K562 (cell line): ENCODE results near the gene ABLIM2. TPM values are rescaled to one million over a fixed set of nuclear protein-coding genes. Genes with fewer than 3 reads are reported as not detected.

ENCODE experiments used
- FOXJ2 ChIP-seq: fragments of 200-800 bp; sonication (Bioruptor generic); IDR thresholded peaks from 2 replicates; pipeline ENCODE4 v1.6.1; 2016; ENCODE audit warnings: missing genetic modification characterization, missing compliant biosample characterization
- GATAD2A ChIP-seq: fragments of 450-650 bp; IDR thresholded peaks from 2 replicates; pipeline ENCODE4 v1.6.1; 2017
- ILF3 ChIP-seq: fragments of 450-650 bp; IDR thresholded peaks from 2 replicates; pipeline ENCODE4 v1.6.1; 2018; ENCODE audit warnings: antibody characterized with exemption, mild to moderate bottlenecking, moderate library complexity, borderline replicate concordance
- JUN ChIP-seq, 2 experiments: sonication (generic) in 1 of 2; formaldehyde crosslinking in 1 of 2; IDR thresholded peaks; 2 replicates each; pipeline versions ENCODE4 v1.6.1 to v1.8.0; 2012 to 2022; ENCODE audit warnings: borderline replicate concordance in 2 of 2, mild to moderate bottlenecking in 2 of 2, improper control_type of control experiment in 1 of 2, low read depth in 1 of 2, low read length in 1 of 2, missing genetic modification reagents in 1 of 2
- KLF1 ChIP-seq: fragments of 450-650 bp; IDR thresholded peaks from 2 replicates; pipeline ENCODE4 v1.6.1; 2016; ENCODE audit warnings: missing genetic modification characterization, missing compliant biosample characterization
- KLF6 ChIP-seq: fragments of 250-450 bp; sonication (Bioruptor Pico); IDR thresholded peaks from 2 replicates; pipeline ENCODE4 v1.4.0; 2020; ENCODE audit warnings: mild to moderate bottlenecking, moderate library complexity, borderline replicate concordance
- MCM7 ChIP-seq, 2 experiments: fragments of 450-650 bp; IDR thresholded peaks; 2 replicates each; pipeline ENCODE4 v1.6.1; 2016 to 2018
- MXI1 ChIP-seq: IDR thresholded peaks from 2 replicates; pipeline ENCODE4 v1.6.1; 2011; ENCODE audit warnings: low read depth, mild to moderate bottlenecking, improper control_type of control experiment, low read length
- MYC ChIP-seq, 2 experiments: fragments of 250-450 bp in 1 of 2; sonication (Bioruptor Pico) in 1 of 2; IDR thresholded peaks; 2 replicates each; pipeline versions ENCODE4 v1.5.1 to v1.6.1; 2012 to 2021; ENCODE audit warnings: low read depth in 2 of 2, borderline replicate concordance in 1 of 2, improper control_type of control experiment in 1 of 2, low read length in 1 of 2, mild to moderate bottlenecking in 1 of 2, moderate library complexity in 1 of 2
- NEUROD1 ChIP-seq: fragments of 150-350 bp; IDR thresholded peaks from 2 replicates; pipeline ENCODE4 v1.6.1; 2014; ENCODE audit warnings: borderline replicate concordance, low read length, low read depth; ENCODE audit not compliant: partially characterized antibody
- NR2C2 ChIP-seq, 2 experiments: fragments of 200-800 bp in 1 of 2; sonication (Bioruptor generic) in 1 of 2; sonication (generic) in 1 of 2; formaldehyde crosslinking in 1 of 2; IDR thresholded peaks; 2 replicates each; pipeline versions ENCODE4 v1.6.1 to v1.8.0; 2016 to 2022; ENCODE audit warnings: mild to moderate bottlenecking in 1 of 2, missing compliant biosample characterization in 1 of 2, missing genetic modification characterization in 1 of 2, missing genetic modification reagents in 1 of 2
- PKNOX1 ChIP-seq: fragments of 450-650 bp; IDR thresholded peaks from 2 replicates; pipeline ENCODE4 v1.6.1; 2016
- POLR2A ChIP-seq: fragments of 450-650 bp; conservative IDR thresholded peaks from 2 replicates; pipeline ENCODE4 v1.6.1; 2016
- POU5F1 ChIP-seq: fragments of 150-350 bp; IDR thresholded peaks from 2 replicates; pipeline ENCODE4 v1.6.1; 2014; ENCODE audit warnings: borderline replicate concordance, low read length, low read depth, mild to moderate bottlenecking; ENCODE audit not compliant: partially characterized antibody
- RUNX1 ChIP-seq: sonication (generic); IDR thresholded peaks from 2 replicates; pipeline ENCODE4 v1.6.1; 2016; ENCODE audit warnings: antibody characterized with exemption, low read depth
- SETDB1 ChIP-seq: IDR thresholded peaks from one replicate; pipeline ENCODE4 v1.6.1; 2012; ENCODE audit warnings: low read length, control low read depth, inconsistent platforms
- SIN3B ChIP-seq: fragments of 450-650 bp; IDR thresholded peaks from 2 replicates; pipeline ENCODE4 v1.6.1; 2017; ENCODE audit warnings: low read depth, mild to moderate bottlenecking, moderate library complexity
- TCFL5 ChIP-seq: fragments of 250-450 bp; sonication (Bioruptor Pico); conservative IDR thresholded peaks from 2 replicates; pipeline ENCODE4 v1.6.1; 2021; ENCODE audit warnings: mild to moderate bottlenecking, moderate library complexity, matching md5 sums
- TEAD1 ChIP-seq, 2 experiments: fragments of 450-650 bp in 1 of 2; sonication (generic) in 1 of 2; formaldehyde crosslinking; IDR thresholded peaks; 2 replicates each; pipeline versions ENCODE4 v1.4.0 to v1.8.0; 2020 to 2022; ENCODE audit warnings: mild to moderate bottlenecking in 2 of 2, missing genetic modification reagents in 1 of 2
- ZNF143 ChIP-seq: sonication (generic); formaldehyde crosslinking; IDR thresholded peaks from 2 replicates; pipeline ENCODE4 v1.9.0; 2022; ENCODE audit warnings: mild to moderate bottlenecking, missing genetic modification reagents
- ZNF174 ChIP-seq: fragments of 250-450 bp; sonication (Bioruptor Pico); IDR thresholded peaks from 2 replicates; pipeline ENCODE4 v1.4.0; 2020; ENCODE audit warnings: mild to moderate bottlenecking
- ZNF280B ChIP-seq: fragments of 250-450 bp; sonication (Bioruptor Pico); IDR thresholded peaks from 2 replicates; pipeline ENCODE4 v1.5.1; 2021; ENCODE audit warnings: mild to moderate bottlenecking
- ZNF780A ChIP-seq: fragments of 250-450 bp; sonication (Bioruptor Pico); IDR thresholded peaks from 2 replicates; pipeline ENCODE4 v1.5.0; 2021; ENCODE audit warnings: mild to moderate bottlenecking
- ZNF830 ChIP-seq: fragments of 250-450 bp; sonication (Bioruptor Pico); IDR thresholded peaks from 2 replicates; pipeline ENCODE4 v1.5.0; 2021; ENCODE audit warnings: mild to moderate bottlenecking
- polyA plus RNA-seq, 8 experiments: library from polyadenylated mRNA; depleted of rRNA in 4 of 8; stranded (reverse) in 5 of 8; unstranded in 3 of 8; fragments of >200 nt; fragmentation: Nextera tagmentation in 2 of 8; fragmentation: Illumina TruSeq in 1 of 8; extraction: Ambion mirVana in 2 of 8; extraction: Trizol in 1 of 8; gene quantifications; 2 replicates each; pipeline versions ENCODE4 v1.2.1 to v1.2.3, GENCODE V29; 2011 to 2014; ENCODE audit warnings: inconsistent platforms in 1 of 8, missing spikeins in 1 of 8
- total RNA-seq, 7 experiments: library from RNA; depleted of rRNA in 6 of 7; stranded (reverse); fragments of >200 nt in 6 of 7; fragmentation: Illumina TruSeq in 2 of 7; extraction: Trizol in 2 of 7; gene quantifications; 2 replicates each; pipeline versions ENCODE4 v1.2.1 to v1.2.3, GENCODE V29; 2011 to 2021; ENCODE audit warnings: low replicate concordance in 1 of 7

The ABLIM2 gene
- total and polyA plus RNA-seq, 9 of the 15 experiments (the other 6 are each of a cell fraction or from before 2014, with no cell fraction given): not detected

- TF ChIP-seq KLF6: 0 out of 2 replicates have a peak, but pooled peaks have one; percentile 53
- TF ChIP-seq KLF1 (tag): peak; percentile 38; the same call in 1 of the 2 replicates
- TF ChIP-seq NR2C2 (CRISPR knock-in tag; IDR thresholded peaks at IDR 0.05): no peak
- no peak for TF ChIP-seq NR2C2 (tag; IDR thresholded peaks at IDR 0.05)
- TF ChIP-seq POU5F1: no peak
- no peak for TF ChIP-seq SIN3B
- TF ChIP-seq FOXJ2 (tag): peak; percentile 53; the same call in 1 of the 2 replicates
- TF ChIP-seq MXI1: no peak
- peak; percentile 93 for TF ChIP-seq MYC (IDR thresholded peaks at IDR 0.05; ENCODE audit: low read depth, low read length)
- 0 out of 2 replicates have a peak, but pooled peaks have one; percentile 49 for TF ChIP-seq MYC (CRISPR knock-in tag; IDR thresholded peaks at IDR 0.05; ENCODE audit: borderline replicate concordance, low read depth)
- TF ChIP-seq ZNF780A (CRISPR knock-in tag): no peak
- TF ChIP-seq ZNF830: no peak
- no peak for TF ChIP-seq JUN (IDR thresholded peaks at IDR 0.05; ENCODE audit: borderline replicate concordance, low read depth, low read length)
- peak; percentile 55; the same call in 1 of the 2 replicates for TF ChIP-seq JUN (CRISPR knock-in tag; IDR thresholded peaks at IDR 0.05; ENCODE audit: borderline replicate concordance)
- no peak for TF ChIP-seq ZNF143 (CRISPR knock-in tag)
- TF ChIP-seq PKNOX1: peak; percentile 71
- no peak for TF ChIP-seq ZNF280B
- TF ChIP-seq POLR2A: no peak
- no peak for TF ChIP-seq NEUROD1
- TF ChIP-seq MCM7 (IDR thresholded peaks at IDR 0.05): no peak
- TF ChIP-seq ILF3: no peak
- TF ChIP-seq TCFL5 (CRISPR knock-in tag): no peak
- no peak for TF ChIP-seq GATAD2A
- TF ChIP-seq SETDB1: no peak
- no peak for TF ChIP-seq ZNF174
- no peak for TF ChIP-seq RUNX1
- no peak for TF ChIP-seq TEAD1 (CRISPR knock-in tag; IDR thresholded peaks at IDR 0.05)
Measured at GRCh38 chr4:8200302-8200975, 41.8 kb upstream of the ABLIM2 start (continued).
